HG03378 (cell line): ENCODE results near the gene SLC9A3.
A peak's percentile ranks its signal among the peaks of the same experiment; 100 is the strongest.
"Not testable (repeated sequence)": the region's sequence is repeated elsewhere in the genome, so short reads cannot be mapped to it uniquely, and the experiment has no call there.

Source experiments
- ATAC-seq: cut with Tn5 transposase; IDR thresholded peaks from one replicate; pipeline ENCODE4 v1.9.1; 2021; ENCODE audit warnings: mild to moderate bottlenecking, moderate library complexity; ENCODE audit not compliant: unreplicated experiment

The SLC9A3 gene

GRCh38 chr5:478369-478981 lies 45.8 kb downstream of the SLC9A3 start:
- ATAC-seq = no peak

GRCh38 chr5:477871-478270 lies 46.4 kb downstream of the SLC9A3 start:
- no peak for ATAC-seq

GRCh38 chr5:477247-477646 lies 47.0 kb downstream of the SLC9A3 start:
- ATAC-seq = no peak

GRCh38 chr5:476814-477175 lies 47.5 kb downstream of the SLC9A3 start:
- ATAC-seq = no peak

- no peak for ATAC-seq
Measured at GRCh38 chr5:476102-476813, 48.0 kb downstream of the SLC9A3 start.

- no peak for ATAC-seq
Measured at GRCh38 chr5:475704-476101, 48.5 kb downstream of the SLC9A3 start.

GRCh38 chr5:474840-475661 lies 49.2 kb downstream of the SLC9A3 start:
- ATAC-seq = no peak

GRCh38 chr5:474232-474839 lies 49.9 kb downstream of the SLC9A3 start:
- not testable (repeated sequence) for ATAC-seq

- ATAC-seq = peak; percentile 20
Measured at GRCh38 chr5:473551-474192, 50.6 kb downstream of the SLC9A3 start.

- ATAC-seq = peak; percentile 49
Measured at GRCh38 chr5:472656-473550, 51.3 kb downstream of the SLC9A3 start.

GRCh38 chr5:472076-472655 lies 52.1 kb downstream of the SLC9A3 start:
- peak; percentile 7 for ATAC-seq

GRCh38 chr5:471750-472058 lies 52.5 kb downstream of the SLC9A3 start:
- no peak for ATAC-seq

- ATAC-seq = no peak
Measured at GRCh38 chr5:470961-471749, 53.1 kb downstream of the SLC9A3 start.

- no peak for ATAC-seq
Measured at GRCh38 chr5:469752-470483, 54.3 kb downstream of the SLC9A3 start.

- no peak for ATAC-seq
Measured at GRCh38 chr5:468401-468800, 55.8 kb downstream of the SLC9A3 start.

GRCh38 chr5:466661-467310 lies 57.5 kb downstream of the SLC9A3 start:
- ATAC-seq = no peak

GRCh38 chr5:465591-466403 lies 58.5 kb downstream of the SLC9A3 start:
- ATAC-seq = no peak
